ENCODE measurements around the gene SPTBN1. TPM values are rescaled to one million over a fixed set of nuclear protein-coding genes. Genes with fewer than 3 reads are reported as not detected.

SPTBN1 gene
- polyA plus RNA-seq, 2 of the 4 experiments (the other 2 are of a cell fraction), result 105 to 126 TPM

- TF ChIP-seq SREBF2 (IDR thresholded peaks at IDR 0.05) (no peak), RFX5 (IDR thresholded peaks at IDR 0.05) (no peak), HMGXB4 (CRISPR knock-in tag; IDR thresholded peaks at IDR 0.05; ENCODE audit: borderline replicate concordance) (no peak)
- Histone ChIP-seq H3K4me1 (peaks cover 90% of the 10 kb centered on the region), H3K4me2 (peak overlapping the region; percentile 30), H3K9me3 (no peaks in the 10 kb centered on the region), H3K27ac (peak overlapping the region in 1 of 2 experiments; percentile 12; a peak in 1 of 6 replicates), H3K4me3 (no peak overlapping the region)
- ATAC-seq, result no peak
- no peak for FAIRE-seq
- DNase-seq (ENCODE audit: low read depth in 1 of 2, low spot score in 1 of 2), result no peak
- WGBS (ENCODE audit: missing lambda C conversion rate), result 83% methylated on average over 5 of the region's 5 CpGs
- POLR2A ChIA-PET, result no interaction called here
- CTCF ChIA-PET, result interaction anchor here (0.9 to 1.4 kb wide), 4 partner anchors 8 to 95 kb away, joined by 3 to 5 read pairs (median 4); no protein-coding TSS in a partner anchor
These were observed 153.1 kb downstream of the SPTBN1 start for GRCh38 chr2:54609241-54609640.

DNA sequence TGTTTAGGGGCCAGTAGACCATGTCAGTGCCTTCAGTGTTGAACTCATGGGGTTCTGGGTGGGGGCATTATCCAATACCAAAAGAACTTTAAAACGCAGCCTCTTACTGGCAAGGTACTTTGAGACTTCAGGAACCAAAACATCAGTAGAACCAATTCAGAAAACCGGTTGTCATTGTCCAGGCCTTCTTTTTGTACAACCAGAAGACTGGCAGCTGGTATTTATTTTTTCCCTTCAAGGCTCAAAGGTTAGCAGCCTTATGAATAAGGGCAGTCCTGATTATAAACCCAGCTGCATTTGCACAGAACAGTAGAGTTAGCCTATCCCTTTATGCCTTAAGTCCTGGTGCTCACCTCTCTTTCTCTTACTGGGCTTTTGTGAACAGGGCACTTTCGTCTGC lies 153.5 kb downstream of the SPTBN1 start:
- no peak for FAIRE-seq
- POLR2A ChIA-PET, result no interaction called here
- TF ChIP-seq CHD2 (IDR thresholded peaks at IDR 0.05; ENCODE audit: low read length, partially characterized antibody) (no peak), PHF8 (IDR thresholded peaks at IDR 0.05; ENCODE audit: borderline replicate concordance, low read depth) (no peak), USF2 (IDR thresholded peaks at IDR 0.05) (no peak), RCOR1 (IDR thresholded peaks at IDR 0.05; ENCODE audit: low read depth, low read length) (no peak), ZSCAN20 (CRISPR knock-in tag; IDR thresholded peaks at IDR 0.05) (no peak), JUNB (IDR thresholded peaks at IDR 0.05) (no peak), E2F6 (IDR thresholded peaks at IDR 0.05; ENCODE audit: borderline replicate concordance, low read depth) (no peak), KDM5A (IDR thresholded peaks at IDR 0.05) (no peak), EHMT2 (IDR thresholded peaks at IDR 0.05; ENCODE audit: low read depth) (no peak), HEYL (CRISPR knock-in tag; IDR thresholded peaks at IDR 0.05) (no peak), TP53 (CRISPR knock-in tag; IDR thresholded peaks at IDR 0.05) (no peak), HOXA7 (CRISPR knock-in tag; IDR thresholded peaks at IDR 0.05) (no peak), FOXS1 (CRISPR knock-in tag; IDR thresholded peaks at IDR 0.05) (no peak), HDAC2 (IDR thresholded peaks at IDR 0.05) (no peak), SREBF2 (IDR thresholded peaks at IDR 0.05) (no peak), CTCF (IDR thresholded peaks at IDR 0.05) (no peak)
- CTCF ChIA-PET, result interaction anchor here (0.9 to 1.4 kb wide), 3 partner anchors 9 to 19 kb away, joined by 3 to 5 read pairs (median 4); no protein-coding TSS in a partner anchor
- DNase-seq (ENCODE audit: low read depth in 1 of 2, low spot score in 1 of 2), result no peak
- peak overlapping the region; percentile 30 for H3K4me2 ChIP-seq
- 85% methylated on average over 3 of the region's 3 CpGs for WGBS (ENCODE audit: missing lambda C conversion rate)
- peaks cover 90% of the 10 kb centered on the region for H3K4me1 ChIP-seq
- no peak for ATAC-seq
- H3K27ac ChIP-seq, result peak overlapping the region in 1 of 2 experiments; percentile 12; a peak in 3 of 6 replicates
- H3K9me3 ChIP-seq, result no peaks in the 10 kb centered on the region
- no peak overlapping the region for H3K4me3 ChIP-seq

- peak in 1 of 2 experiments; percentile 3; a peak in 1 of 6 replicates for ATAC-seq
- 22% methylated on average over 1 of the region's 1 CpG for WGBS (ENCODE audit: missing lambda C conversion rate)
- POLR2A ChIA-PET, result no interaction called here
These were observed 154.6 kb downstream of the SPTBN1 start for GRCh38 chr2:54610700-54611099.

More at GRCh38 chr2:54610700-54611099, 154.6 kb downstream of the SPTBN1 start:
- Histone ChIP-seq H3K4me3 (no peak overlapping the region), H3K4me1 (peaks cover 90% of the 10 kb centered on the region), H3K27ac (peak overlapping the region in 1 of 2 experiments; percentile 12; a peak in 2 of 6 replicates), H3K9me3 (no peaks in the 10 kb centered on the region), H3K4me2 (peak overlapping the region; percentile 29; the same call in 2 of the 3 replicates)
- DNase-seq (ENCODE audit: low read depth in 1 of 2, low spot score in 1 of 2) (no peak), FAIRE-seq (no peak)
- CTCF ChIA-PET, result interaction anchor here (0.6 to 2.4 kb wide), 5 partner anchors 10 to 94 kb away, joined by 3 to 7 read pairs (median 3); no protein-coding TSS in a partner anchor
- TF ChIP-seq MAX (IDR thresholded peaks at IDR 0.05), result 0 out of 2 replicates have a peak, but pooled peaks have one; percentile 16
- no peak for TF ChIP-seq HDAC2 (IDR thresholded peaks at IDR 0.05)
